ENCODE data around the gene LMLN.
"Not testable (repeated sequence)": the region's sequence is repeated elsewhere in the genome, so short reads cannot be mapped to it uniquely, and the experiment has no call there.

LMLN gene

GRCh38 chr3:198046120-198046857, 86.3 kb downstream of the LMLN start:
- no peak for DNase-seq (ENCODE audit: low read depth)
- TF ChIP-seq, protein P1, sequence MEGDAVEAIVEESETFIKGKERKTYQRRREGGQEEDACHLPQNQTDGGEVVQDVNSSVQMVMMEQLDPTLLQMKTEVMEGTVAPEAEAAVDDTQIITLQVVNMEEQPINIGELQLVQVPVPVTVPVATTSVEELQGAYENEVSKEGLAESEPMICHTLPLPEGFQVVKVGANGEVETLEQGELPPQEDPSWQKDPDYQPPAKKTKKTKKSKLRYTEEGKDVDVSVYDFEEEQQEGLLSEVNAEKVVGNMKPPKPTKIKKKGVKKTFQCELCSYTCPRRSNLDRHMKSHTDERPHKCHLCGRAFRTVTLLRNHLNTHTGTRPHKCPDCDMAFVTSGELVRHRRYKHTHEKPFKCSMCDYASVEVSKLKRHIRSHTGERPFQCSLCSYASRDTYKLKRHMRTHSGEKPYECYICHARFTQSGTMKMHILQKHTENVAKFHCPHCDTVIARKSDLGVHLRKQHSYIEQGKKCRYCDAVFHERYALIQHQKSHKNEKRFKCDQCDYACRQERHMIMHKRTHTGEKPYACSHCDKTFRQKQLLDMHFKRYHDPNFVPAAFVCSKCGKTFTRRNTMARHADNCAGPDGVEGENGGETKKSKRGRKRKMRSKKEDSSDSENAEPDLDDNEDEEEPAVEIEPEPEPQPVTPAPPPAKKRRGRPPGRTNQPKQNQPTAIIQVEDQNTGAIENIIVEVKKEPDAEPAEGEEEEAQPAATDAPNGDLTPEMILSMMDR (IDR thresholded peaks at IDR 0.05; ENCODE audit: low read depth, low read length, missing control alignments): no peak
- H3K4me3 ChIP-seq (ENCODE audit: low read depth, low read length): no peak overlapping the region

GRCh38 chr3:198048445-198048844, 88.4 kb downstream of the LMLN start:
- TF ChIP-seq, protein P1 (IDR thresholded peaks at IDR 0.05; ENCODE audit: low read depth, low read length, missing control alignments): no peak
- H3K4me3 ChIP-seq (ENCODE audit: low read depth, low read length): no peak overlapping the region
- DNase-seq (ENCODE audit: low read depth): no peak

DNA sequence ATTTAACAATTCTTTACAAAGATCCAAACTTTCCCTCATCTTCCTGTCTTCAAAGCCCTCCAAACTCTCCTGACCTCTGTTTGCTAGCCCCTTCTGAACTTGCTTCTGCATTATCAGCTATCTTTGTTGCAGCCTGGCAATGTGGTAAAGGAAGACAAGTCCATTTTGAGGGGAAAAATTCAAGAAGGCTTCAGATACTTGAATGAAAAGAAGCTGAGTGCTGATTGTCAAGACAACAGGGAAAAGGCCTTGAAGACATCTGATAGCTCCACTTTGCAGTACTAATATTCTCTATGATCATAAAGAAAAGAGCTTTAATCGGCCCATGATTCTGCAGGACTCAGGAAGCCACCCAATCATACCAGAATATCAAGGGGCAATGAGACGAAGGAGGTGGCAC, 91.8 kb downstream of the LMLN start:
- DNase-seq (ENCODE audit: low read depth): no peak
- TF ChIP-seq, protein P1 (IDR thresholded peaks at IDR 0.05; ENCODE audit: low read depth, low read length, missing control alignments): no peak
- no peak overlapping the region for H3K4me3 ChIP-seq (ENCODE audit: low read depth, low read length)

- not testable (repeated sequence) for H3K4me3 ChIP-seq (ENCODE audit: low read depth, low read length); DNase-seq (ENCODE audit: low read depth)
Observed at GRCh38 chr3:198053462-198053861, 93.4 kb downstream of the LMLN start.

DNA sequence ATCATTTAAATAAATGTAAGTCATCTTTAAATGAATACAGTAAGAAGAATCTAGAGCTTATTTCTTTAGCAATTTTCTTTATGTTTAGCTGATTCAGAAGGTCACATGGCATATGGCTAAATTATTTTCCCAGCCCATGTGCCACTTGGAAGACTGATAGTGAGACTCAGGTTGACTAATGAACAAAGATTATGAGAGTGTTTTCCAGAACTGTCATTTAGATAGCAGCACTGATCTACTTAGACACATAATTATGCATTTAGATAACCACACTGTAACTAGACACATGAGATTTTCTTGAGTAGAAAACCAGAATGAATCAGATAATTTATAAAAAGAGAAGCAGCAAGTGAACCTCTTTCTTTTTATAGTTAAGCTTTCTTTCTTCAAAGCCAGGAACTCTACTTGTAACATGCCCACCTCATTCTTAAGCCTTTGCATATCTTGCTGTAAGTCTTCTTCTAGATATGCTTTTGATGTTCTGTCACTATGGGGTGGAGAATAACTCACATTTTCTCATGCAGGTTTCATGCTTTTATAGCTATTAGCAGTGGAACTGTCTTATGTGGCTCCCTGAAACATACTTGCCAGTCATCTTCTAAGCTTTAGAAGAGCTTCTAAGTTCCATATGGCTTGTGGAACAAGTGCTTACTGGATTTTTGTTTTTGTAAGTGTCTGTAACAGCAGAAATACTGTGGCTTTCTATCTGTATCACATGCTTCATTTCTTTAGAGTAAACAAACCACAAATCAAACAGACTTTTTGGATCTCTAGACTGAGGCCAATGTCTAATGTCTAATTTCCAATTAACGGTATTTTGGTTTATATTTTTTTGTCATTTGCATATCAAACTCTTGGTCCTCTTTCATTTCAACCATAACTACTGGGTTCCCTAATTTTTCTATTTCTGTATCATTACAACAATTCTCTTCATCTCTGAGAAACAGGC, 101.4 kb downstream of the LMLN start:
- no peak overlapping the region for H3K4me3 ChIP-seq (ENCODE audit: low read depth, low read length)
- TF ChIP-seq, protein P1 (IDR thresholded peaks at IDR 0.05; ENCODE audit: low read depth, low read length, missing control alignments): no peak
- no peak for DNase-seq (ENCODE audit: low read depth)

DNA sequence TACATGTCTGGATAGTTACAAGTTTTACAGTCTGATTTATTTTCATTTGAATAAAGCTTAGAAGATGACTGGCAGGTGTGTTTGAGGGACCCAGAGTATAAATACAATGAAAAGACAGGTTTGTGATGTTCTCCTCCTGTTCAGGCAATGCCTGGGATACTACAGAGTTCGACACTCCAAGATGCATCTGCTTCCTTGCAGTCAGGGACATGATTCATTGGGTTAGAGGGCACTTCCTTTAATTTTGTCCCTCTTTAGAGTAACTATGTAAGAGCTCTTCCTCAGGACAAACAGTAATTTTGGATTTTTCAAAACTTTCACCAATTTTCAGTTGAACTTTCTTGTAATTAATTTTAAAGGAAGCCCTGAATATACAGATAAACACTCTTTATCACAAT, 102.0 kb downstream of the LMLN start:
- DNase-seq (ENCODE audit: low read depth): no peak
- H3K4me3 ChIP-seq (ENCODE audit: low read depth, low read length): no peak overlapping the region
- TF ChIP-seq, protein P1 (IDR thresholded peaks at IDR 0.05; ENCODE audit: low read depth, low read length, missing control alignments): no peak

DNA sequence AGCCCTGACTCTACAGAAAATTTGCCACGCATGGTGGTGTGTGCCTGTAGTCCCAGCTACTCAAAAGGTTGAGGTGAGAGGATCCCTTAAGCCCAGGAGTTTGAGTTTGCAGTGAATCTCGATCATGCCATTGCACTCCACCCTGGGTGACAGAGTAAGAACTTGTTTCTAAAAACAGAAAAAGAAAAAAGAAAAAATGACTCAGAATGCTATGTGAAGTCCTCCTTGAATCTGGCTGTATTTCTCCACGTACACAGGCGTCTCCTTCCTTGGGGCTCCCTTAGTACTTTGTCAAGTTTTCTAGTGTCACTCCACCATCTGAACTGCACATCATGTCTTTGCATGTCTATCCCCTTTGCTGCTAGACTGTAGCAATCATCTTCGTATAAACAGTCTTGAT, 104.4 kb downstream of the LMLN start:
- TF ChIP-seq, protein P1 (IDR thresholded peaks at IDR 0.05; ENCODE audit: low read depth, low read length, missing control alignments): no peak
- DNase-seq (ENCODE audit: low read depth): no peak
- H3K4me3 ChIP-seq (ENCODE audit: low read depth, low read length): no peak overlapping the region

Measured in GM12864 (cell line).